Amniotic epithelial cell (primary cell): ENCODE results near the gene LGALS9.

Source experiments
- DNase-seq: peaks from one replicate; pipeline ENCODE4 v3.0.0-alpha.2; 2010; ENCODE audit warnings: low read depth

LGALS9 gene

GRCh38 chr17:27690882-27691281 lies 59.9 kb downstream of the LGALS9 start:
- no peak for DNase-seq

GRCh38 chr17:27695254-27695814 lies 64.3 kb downstream of the LGALS9 start:
- DNase-seq, result peak; percentile 2
